Subcutaneous abdominal adipose tissue (tissue), 5 donors: ENCODE data around the gene EMC9.
A peak's percentile ranks its signal among the peaks of the same experiment; 100 is the strongest.

Experiments used
- H3K27ac ChIP-seq: one replicate; pipeline ENCODE4 v1.7.0; 2013; ENCODE audit warnings: low read depth, mild to moderate bottlenecking, inconsistent platforms, low read length, moderate library complexity
- H3K27me3 ChIP-seq, 5 donors: one replicate each; pipeline ENCODE4 v1.7.0; 2013; ENCODE audit warnings: low read length in 5 of 5, inconsistent platforms in 1 of 5; ENCODE audit not compliant: control insufficient read depth in 5 of 5, insufficient read depth in 4 of 5
- H3K36me3 ChIP-seq, 5 donors: one replicate each; pipeline ENCODE4 v1.7.0; 2013; ENCODE audit warnings: low read length in 5 of 5; ENCODE audit not compliant: control insufficient read depth in 5 of 5, insufficient read depth in 5 of 5
- H3K4me1 ChIP-seq, 5 donors: one replicate each; pipeline ENCODE4 v1.7.0; 2013; ENCODE audit warnings: low read length in 5 of 5, mild to moderate bottlenecking in 3 of 5, moderate library complexity in 1 of 5; ENCODE audit not compliant: control insufficient read depth in 5 of 5, insufficient read depth in 5 of 5
- H3K4me3 ChIP-seq, 5 donors: one replicate each; pipeline ENCODE4 v1.7.0; 2013; ENCODE audit warnings: low read length in 5 of 5, low read depth in 1 of 5
- H3K9ac ChIP-seq, 5 donors: one replicate each; pipeline ENCODE4 v1.7.0; 2013; ENCODE audit warnings: low read length in 5 of 5, mild to moderate bottlenecking in 4 of 5, moderate library complexity in 3 of 5
- H3K9me3 ChIP-seq, 5 donors: one replicate each; pipeline ENCODE4 v1.7.0; 2013; ENCODE audit warnings: low read length in 5 of 5; ENCODE audit not compliant: control insufficient read depth in 5 of 5
- donor health status: healthy.
- donor health status: healthy.
- donor health status: healthy.
- donor health status: healthy.
- donor health status: healthy.

Gene EMC9

DNA sequence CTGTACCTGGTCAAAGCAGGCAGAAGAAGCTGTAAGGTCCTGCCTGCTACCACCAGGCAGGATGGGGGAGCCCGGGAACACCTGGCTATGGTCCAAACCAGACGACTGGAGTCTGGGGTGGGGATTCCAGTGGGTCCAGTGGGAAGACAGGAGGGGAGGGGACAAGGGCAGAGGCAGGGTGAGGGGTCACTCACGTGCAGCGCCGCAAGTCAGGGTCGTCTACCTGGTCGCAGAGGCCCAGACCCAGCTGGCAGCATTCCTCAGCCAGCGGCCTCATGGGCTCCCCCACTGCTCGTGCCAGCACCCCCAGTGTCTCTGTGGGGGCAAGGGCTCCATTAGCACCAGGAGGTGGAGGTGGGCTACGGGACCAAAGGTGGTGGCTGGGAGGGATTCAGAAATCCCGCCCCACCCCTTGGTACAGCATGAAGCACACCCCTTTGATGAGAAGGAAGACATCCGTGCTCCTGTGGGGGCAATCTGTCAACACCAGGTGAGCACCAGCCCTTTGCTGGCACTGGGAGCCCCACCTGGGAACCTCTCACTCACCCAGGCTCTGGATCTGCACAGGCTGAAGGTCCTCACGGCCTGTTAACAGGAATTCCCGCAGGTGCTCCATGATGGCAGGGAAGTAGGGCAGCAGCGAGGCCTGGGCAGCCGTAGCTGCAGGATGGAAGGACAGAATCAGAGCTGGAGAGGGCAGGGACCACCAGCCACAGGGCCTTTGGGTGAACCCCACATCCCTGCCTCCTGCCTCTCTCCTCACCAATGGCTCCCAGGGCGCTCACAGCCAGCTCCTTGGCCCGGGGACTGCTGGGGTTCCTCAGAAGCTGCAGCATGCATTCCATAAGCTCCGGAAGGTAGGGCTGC, 42.9 kb upstream of the EMC9 start:
- Histone ChIP-seq H3K36me3 (peaks cover 0 to 81% (median 73%) of the 10 kb centered on the region in 5 donors), H3K4me3 (no peak overlapping the region), H3K9ac (no peak overlapping the region), H3K27me3 (no peaks in the 10 kb centered on the region), H3K27ac (no peak overlapping the region), H3K9me3 (no peaks in the 10 kb centered on the region), H3K4me1 (peaks cover 6 to 20% (median 18%) of the 10 kb centered on the region in 5 donors)

DNA sequence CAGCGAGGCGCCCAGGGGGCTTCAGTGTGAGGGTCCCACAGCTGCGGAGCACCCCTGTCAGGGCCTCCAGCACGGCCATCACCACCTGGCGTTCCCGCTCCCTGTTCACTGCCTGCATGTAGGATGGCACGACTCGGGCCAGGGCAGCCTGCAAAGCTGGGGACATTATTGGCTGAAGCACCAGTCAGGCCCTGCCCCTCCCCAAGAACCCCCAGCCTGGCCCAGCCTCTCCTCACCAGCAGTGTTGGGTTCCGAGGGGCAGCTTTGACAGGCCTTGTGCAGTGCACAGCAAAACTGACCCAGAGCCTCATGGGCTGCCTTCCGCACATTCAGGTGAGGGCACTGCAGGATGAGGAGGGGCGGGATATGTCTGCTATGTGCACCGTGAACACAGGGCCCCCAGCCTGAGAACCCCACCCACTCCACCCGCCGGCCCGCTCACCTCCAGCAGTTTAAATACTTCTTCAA, 41.7 kb upstream of the EMC9 start:
- Histone ChIP-seq H3K27ac (no peak overlapping the region), H3K9me3 (no peaks in the 10 kb centered on the region), H3K27me3 (no peaks in the 10 kb centered on the region), H3K4me1 (peaks cover 4 to 8% (median 8%) of the 10 kb centered on the region in 5 donors), H3K9ac (no peak overlapping the region), H3K4me3 (no peak overlapping the region), H3K36me3 (peaks cover 0 to 94% (median 86%) of the 10 kb centered on the region in 5 donors)

DNA sequence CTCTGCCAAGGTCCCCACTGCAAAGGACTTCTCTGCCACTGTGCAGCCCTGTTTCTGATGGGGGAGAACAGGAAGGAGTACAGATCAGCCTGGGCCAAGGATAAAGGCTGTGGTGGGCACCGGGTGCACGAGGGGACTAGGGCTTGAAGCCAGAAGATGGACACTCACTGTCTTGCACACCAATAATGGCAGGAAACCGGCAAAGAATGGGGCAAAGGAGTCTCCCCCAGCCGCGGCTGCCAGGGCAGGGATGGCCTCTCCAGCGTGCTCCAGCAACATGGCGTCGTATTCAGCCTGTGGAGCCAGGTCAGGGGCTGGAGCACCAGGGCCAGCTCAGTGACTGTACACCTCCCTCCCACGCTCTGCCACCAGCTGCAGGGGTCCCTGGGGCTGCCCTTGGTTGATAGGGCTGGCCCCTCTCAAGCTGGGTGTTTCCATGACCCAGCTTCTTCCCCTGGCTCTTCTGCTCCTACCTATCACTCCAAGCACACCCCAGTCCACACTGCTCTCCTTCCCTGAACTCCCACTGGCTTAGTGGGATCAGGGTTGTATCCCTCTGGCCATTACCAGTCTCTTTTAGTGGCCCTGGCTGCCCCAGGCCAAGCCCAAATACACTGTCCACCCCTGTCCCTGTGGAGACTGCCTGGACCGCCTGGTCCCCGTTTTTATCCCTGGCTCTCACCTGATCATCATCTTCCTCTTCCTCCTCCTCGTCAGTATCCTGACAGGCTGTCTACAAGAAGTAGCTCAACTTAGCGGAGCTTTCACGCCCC, 40.9 kb upstream of the EMC9 start:
- Histone ChIP-seq H3K4me3 (no peak overlapping the region), H3K27ac (no peak overlapping the region), H3K36me3 (peaks cover 0 to 100% (median 93%) of the 10 kb centered on the region in 5 donors), H3K27me3 (no peaks in the 10 kb centered on the region), H3K9me3 (no peaks in the 10 kb centered on the region), H3K9ac (no peak overlapping the region), H3K4me1 (peaks cover 0 to under 1% (median under 1%) of the 10 kb centered on the region in 5 donors)

DNA sequence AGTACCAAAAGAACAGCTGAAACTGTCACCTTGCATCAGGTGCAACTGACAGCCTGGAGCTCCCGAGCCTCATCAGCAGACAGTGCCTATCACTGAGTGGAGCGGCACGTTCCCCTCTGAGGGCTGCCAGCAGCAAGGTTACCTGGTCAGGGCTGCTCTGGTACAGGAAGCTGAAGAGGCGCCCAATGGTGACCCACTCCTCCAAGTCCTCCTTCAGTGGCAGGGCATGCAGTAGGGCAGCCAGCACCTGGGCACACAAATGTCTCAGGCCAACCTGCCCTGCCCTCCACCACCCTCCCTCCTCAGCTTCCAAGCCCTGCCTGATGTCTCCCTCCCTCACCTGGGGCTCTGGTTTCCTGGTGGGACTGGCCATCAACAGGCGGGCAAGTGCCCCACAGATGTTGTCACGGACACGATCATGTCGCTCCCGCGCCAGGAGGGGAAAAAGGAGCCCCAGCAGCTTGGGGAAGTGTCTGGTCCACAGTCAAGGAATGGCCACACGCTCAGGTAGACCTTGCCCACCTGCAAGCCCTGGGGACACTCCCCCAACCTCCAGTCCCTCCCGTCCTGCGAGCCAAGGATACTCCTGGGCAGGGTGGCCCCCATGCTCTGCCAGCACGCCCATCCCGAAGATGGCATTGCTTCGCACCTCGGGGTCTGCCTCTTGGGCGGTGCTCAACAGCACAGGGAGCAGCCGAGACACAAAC, 40.1 kb upstream of the EMC9 start:
- H3K9ac ChIP-seq: no peak overlapping the region
- no peak overlapping the region for H3K27ac ChIP-seq
- no peaks in the 10 kb centered on the region for H3K4me1 ChIP-seq
- no peaks in the 10 kb centered on the region for H3K27me3 ChIP-seq
- no peak overlapping the region for H3K4me3 ChIP-seq
- no peaks in the 10 kb centered on the region for H3K9me3 ChIP-seq
- peaks cover 0 to 100% (median 95%) of the 10 kb centered on the region in 5 donors for H3K36me3 ChIP-seq

DNA sequence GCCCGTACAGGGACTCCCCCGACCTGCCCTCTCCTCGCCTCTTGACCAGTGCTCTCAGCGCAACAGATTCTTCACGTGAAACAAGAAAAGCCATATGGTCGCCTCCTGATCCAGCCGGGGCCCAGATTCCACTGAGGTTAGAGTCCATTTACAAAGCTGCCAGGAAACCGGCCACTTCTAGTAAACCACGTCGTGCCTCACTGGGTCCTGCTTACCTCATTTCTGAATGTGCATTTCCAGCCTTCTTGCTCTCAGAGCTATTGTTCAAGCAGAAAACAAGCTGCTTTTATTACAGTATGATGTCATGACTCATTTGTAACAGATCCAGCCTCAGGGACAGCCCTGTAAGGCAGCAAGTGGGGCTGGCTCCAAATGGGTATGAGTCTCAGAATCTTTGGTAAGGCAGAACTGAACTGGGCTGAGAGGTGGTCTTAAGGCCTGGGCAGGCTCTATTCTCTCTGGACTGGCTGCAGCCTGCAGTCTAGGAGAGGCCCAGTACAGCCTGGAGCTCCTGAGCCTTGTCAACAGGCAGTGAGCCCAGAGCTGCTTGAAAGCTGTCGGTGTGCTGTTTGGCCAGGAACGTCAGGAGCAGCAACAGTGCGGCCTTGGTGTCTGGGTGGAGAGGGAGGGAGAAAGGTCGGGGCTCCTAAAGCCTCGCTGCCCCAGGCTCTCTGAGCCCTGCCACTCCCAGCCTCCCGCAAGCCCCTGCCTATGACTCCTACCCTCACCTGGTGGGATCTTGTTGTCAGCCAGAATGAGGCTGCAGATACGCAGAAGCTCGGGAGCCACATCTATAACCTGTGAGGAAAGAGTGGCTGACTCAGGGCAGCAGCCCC, 38.8 kb upstream of the EMC9 start:
- Histone ChIP-seq H3K9ac (peak overlapping the region in 1 of 5 donors; percentile 37), H3K4me3 (no peak overlapping the region), H3K4me1 (no peaks in the 10 kb centered on the region), H3K27ac (peak overlapping the region; percentile 10), H3K9me3 (no peaks in the 10 kb centered on the region), H3K27me3 (no peaks in the 10 kb centered on the region), H3K36me3 (peaks cover 0 to 95% (median 87%) of the 10 kb centered on the region in 5 donors)

DNA sequence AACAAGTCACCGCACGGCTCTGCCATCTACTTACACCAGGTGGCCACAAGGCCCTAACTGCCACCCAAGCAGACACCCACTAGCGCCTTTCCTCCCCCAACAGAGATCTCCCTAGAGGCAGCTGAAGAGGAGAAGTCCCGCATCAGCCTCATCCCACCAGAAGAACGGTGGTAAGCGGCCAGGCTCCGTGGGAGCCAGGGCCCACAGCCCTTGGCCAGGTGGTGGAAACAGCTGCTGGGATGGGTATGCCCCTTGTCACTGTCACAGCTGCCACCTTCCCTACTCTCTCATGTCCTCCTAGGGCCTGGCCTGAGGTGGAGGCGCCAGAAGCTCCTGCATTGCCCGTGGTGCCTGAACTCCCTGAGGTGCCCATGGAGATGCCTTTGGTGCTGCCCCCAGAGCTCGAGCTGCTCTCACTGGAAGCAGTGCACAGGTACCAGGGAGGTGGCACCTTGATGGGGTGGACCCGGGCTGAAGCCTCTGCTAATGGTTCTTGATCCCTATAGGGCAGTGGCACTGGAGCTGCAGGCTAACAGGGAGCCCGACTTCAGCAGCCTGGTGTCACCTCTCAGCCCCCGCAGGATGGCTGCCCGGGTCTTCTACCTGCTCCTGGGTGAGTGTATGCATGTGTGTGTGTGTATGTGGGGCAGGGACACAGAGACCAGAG, 38.0 kb upstream of the EMC9 start:
- H3K27ac ChIP-seq: peak overlapping the region; percentile 10
- no peak overlapping the region for H3K4me3 ChIP-seq
- H3K9me3 ChIP-seq: no peaks in the 10 kb centered on the region
- H3K4me1 ChIP-seq: no peaks in the 10 kb centered on the region
- H3K9ac ChIP-seq: peak overlapping the region in 1 of 5 donors; percentile 37
- H3K36me3 ChIP-seq: peaks cover 0 to 94% (median 81%) of the 10 kb centered on the region in 5 donors
- no peaks in the 10 kb centered on the region for H3K27me3 ChIP-seq

DNA sequence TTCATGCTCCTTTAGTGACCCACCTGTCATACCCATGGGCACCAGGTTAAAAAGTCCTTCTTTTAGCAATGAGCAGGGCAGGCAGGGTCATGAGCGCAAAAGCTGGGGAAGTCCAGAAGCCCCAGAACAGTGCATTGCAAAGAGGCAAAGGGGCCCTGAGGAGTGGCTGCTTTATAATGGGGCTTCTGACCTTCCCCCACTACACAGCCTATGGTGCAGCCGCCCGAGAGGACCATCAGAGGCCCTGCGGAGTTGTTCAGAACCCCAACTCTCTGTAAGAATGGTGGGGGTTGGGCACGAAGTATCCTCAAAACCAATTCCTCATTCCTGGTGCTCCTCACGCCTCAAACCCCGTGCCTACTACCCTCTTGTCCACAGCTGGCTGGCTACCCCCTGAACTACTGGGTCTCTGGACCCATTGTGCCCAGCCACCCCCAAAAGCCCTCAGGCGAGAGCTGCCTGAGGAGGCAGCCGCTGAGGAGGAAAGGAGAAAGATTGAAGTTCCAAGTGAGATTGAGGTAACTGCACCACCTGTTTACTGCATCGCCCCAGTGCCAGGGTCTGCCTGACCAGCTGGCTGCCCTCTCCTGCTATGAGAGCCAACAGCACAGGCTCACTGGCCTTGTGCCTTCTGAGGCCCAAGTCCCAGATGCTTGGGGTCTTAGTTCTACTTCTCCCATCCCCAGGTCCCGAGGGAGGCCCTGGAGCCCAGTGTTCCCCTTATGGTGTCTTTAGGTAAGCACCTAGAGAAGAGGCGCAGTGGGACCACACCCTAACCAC, 37.2 kb upstream of the EMC9 start:
- Histone ChIP-seq H3K27ac (no peak overlapping the region), H3K4me1 (no peaks in the 10 kb centered on the region), H3K9me3 (no peaks in the 10 kb centered on the region), H3K9ac (no peak overlapping the region), H3K27me3 (no peaks in the 10 kb centered on the region), H3K36me3 (peaks cover 0 to 89% (median 73%) of the 10 kb centered on the region in 5 donors), H3K4me3 (no peak overlapping the region)

DNA sequence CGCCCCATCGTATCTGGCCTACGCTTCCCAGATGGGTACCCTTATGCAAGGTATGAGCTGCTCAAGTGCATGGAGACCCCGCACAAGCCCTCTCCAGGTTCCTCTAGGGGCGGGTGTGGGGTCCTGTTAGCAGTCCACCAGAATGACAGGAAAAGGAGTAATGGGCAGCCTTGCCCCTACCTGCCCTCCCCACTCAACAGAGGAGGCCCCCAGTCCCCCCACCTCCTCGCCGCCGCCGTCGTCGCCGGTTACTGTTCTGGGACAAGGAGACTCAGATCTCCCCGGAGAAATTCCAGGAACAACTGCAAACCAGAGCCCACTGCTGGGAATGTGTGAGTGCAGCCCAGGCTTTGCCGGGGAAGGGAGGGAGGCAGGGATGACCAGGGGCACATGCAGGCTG, 36.5 kb upstream of the EMC9 start:
- peaks cover 0 to 89% (median 73%) of the 10 kb centered on the region in 5 donors for H3K36me3 ChIP-seq
- no peak overlapping the region for H3K9ac ChIP-seq
- no peak overlapping the region for H3K4me3 ChIP-seq
- H3K27ac ChIP-seq: no peak overlapping the region
- H3K9me3 ChIP-seq: no peaks in the 10 kb centered on the region
- no peaks in the 10 kb centered on the region for H3K4me1 ChIP-seq
- H3K27me3 ChIP-seq: no peaks in the 10 kb centered on the region
